Brain pericyte (primary cell): ENCODE measurements around the gene RET.

ENCODE experiments used
- DNase-seq: peaks from one replicate; pipeline ENCODE4 v3.0.0-alpha.2; 2012; ENCODE audit warnings: low read depth, low spot score

Gene RET

DNA sequence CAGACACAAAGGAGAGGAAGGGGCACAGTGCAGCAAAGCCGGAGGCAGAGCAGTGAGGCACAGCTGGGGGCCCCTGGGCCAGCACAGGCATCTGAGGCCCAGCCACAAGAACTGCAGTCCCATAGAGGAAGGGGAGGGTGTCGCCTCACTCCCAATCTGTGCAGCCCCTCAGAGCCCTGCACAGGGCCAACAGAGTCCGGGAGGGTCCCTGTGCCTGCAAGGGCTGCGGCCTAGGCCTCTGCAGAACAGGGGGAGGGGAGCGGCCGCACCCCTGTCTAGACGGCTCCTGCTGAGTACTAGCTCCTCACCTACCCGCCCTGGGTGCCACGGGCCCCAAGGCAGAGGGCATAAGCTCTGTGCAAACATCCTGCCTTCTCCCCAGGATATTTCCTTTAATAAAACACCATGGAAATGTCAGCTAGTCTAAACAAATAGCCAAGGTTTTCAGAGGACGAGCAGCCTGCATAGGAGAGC lies 32.4 kb upstream of the RET start:
- DNase-seq = no peak

GRCh38 chr10:43044961-43045621 lies 31.8 kb upstream of the RET start:
- DNase-seq = no peak

GRCh38 chr10:43045631-43046287 lies 31.1 kb upstream of the RET start:
- no peak for DNase-seq

DNA sequence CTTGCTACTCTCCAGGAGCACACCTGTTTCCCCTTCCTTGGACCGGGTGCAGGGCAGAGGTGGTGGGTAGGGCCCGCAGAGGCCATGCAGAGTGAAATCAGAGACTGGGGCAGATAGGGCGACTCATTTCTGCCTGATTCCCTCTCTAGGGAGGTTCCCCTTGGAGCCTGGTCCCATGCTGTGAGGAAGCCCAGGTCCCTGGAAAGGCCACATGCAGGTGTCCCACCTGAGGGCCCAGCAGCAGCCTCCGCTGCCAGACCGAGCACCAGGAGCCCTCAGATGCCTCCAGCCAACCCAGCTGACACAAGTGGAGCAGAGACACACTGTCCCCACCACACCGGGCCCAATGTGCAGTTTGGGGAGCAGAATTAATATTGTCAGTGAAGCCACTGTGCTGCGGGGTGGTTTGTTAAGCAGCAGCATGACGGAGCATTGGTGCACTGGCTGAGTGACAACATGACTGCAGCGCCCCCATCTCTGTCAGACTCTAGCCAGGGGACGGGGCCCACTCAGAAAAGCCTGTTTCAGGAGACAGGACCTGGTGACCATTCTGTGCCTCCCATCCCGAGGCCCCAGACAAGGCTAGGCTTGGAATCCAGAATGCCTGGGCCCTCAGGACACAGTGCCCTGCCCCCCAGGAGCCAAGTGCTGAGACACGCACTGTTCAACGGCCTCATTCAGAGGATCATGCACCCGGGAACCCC lies 30.4 kb upstream of the RET start:
- DNase-seq = no peak

- DNase-seq = no peak
Observed at GRCh38 chr10:43047288-43047970, 29.4 kb upstream of the RET start.

DNA sequence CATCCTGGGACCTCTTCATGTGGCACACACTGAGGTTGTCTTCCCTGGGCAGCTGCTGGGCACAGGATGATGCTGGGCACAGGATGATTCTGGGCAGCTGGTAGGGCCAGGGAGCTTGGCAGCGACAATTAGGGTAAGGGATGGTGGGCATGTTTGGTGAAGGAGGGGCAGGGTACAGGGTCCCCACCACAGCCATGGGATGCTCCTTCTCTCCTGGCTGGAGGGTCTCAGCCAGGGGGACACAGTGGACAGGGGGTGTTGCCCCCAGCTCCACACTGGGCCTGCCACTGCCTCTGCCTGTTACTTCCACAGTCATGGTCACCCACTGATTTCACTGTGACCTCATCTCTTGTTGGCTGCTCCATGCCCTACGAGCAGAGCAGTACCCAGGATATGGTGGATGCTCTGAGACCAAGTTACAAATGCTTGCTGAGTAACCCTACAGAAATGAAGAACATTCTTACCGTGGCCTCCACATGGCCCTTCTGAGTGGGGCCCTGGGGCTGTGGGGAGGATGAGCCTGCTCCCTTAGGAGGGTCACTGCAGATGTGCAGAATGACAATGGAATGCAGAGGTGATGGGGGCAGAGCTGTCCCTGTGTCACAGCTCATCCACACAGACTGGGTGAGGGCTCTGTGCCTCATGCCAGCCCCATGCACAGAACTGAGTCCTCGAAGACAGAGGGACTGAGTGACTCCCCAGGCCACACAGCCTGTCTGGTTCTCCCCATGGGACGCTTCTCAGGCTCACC lies 28.4 kb upstream of the RET start:
- no peak for DNase-seq

DNA sequence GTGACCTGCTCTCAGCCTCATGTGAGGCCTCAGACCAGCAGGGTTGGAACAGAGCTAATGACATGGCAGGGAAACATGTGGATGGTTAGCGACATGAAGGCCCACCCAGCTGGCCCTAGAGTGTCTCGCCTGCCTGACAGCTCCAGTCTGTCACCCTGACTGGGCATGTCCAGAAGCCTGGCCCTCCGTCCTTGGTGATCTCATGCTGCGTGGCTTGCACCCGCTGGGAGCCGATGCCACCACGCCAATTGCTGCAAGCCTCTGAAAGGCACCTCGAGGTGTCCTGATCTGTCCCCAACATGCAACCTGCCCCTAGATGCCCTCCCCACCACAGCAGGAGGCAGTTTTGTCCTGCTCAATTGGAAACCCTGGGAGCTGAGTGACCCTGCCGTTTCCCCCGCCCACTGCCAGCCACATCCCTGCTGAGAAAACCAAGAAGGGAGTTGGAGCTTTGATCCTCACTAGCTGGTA lies 27.8 kb upstream of the RET start:
- DNase-seq = no peak

- DNase-seq = no peak
Observed at GRCh38 chr10:43050011-43050410, 26.9 kb upstream of the RET start.

DNA sequence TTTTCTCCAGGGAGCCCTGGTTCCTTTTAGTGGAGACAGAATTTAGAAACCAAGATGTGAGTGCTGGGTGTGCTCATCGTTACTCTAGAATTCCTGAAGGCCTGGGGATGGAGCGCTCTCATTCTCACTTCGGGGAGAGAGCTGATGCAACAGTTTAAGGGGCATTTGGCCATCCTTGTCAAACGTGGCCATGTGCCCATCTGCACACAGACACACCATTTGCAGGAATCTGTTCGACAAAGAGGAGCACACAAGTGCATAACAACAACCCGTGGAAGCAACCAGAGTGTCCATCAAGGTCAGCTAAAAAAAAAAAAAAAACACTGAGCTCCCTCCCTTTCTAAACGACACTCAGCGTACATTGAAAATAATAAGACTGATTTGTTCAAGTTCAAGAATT lies 23.0 kb upstream of the RET start:
- DNase-seq = no peak

DNA sequence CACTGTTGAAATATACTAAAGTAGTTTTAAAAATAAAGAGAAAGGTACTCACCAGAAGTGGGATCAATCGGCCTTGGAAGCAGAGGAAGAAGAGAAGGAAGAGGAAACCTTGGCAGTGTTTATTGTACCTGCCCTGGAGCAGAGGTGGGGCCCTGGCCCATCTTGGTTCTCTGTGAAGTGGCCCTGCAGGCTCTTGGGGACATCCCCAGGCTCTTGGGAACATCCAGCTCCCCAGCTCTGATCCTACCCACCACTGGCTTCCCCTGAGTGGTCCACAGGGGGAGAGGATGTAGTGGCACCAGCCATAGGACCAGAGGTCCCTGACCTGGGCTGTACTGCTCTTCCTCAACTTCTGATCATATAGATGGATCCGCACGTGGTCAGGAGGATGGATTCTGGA lies 22.3 kb upstream of the RET start:
- DNase-seq = no peak

- no peak for DNase-seq
Observed at GRCh38 chr10:43055217-43055616, 21.7 kb upstream of the RET start.

GRCh38 chr10:43055991-43056567 lies 20.8 kb upstream of the RET start:
- no peak for DNase-seq

DNA sequence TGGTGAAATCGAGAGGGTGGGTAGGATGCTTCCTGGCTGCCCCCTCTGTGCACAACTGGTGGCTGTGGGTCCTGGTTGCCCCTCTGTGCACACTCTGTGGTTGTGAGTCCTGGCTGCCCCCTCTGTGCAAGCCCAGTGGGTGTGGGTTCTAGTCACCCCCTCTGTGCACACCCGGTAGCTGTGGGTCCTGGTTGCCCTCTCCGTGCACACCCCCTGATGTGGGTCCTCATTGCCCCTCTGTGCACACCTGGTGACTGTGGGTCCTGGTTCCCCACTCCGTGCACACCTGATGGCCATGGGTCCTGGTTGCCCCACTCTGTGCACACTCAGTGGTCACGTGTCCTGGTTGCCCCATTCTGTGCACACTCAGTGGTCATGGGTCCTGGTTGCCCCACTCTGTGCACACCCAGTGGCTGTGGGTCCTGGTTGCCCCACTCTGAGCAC lies 20.3 kb upstream of the RET start:
- DNase-seq = no peak

- DNase-seq = no peak
Observed at GRCh38 chr10:43057231-43057711, 19.6 kb upstream of the RET start.

- DNase-seq = no peak
Observed at GRCh38 chr10:43057831-43058340, 19.0 kb upstream of the RET start.

- no peak for DNase-seq
Observed at GRCh38 chr10:43058716-43059335, 18.0 kb upstream of the RET start.

GRCh38 chr10:43059336-43059720 lies 17.5 kb upstream of the RET start:
- DNase-seq = no peak

DNA sequence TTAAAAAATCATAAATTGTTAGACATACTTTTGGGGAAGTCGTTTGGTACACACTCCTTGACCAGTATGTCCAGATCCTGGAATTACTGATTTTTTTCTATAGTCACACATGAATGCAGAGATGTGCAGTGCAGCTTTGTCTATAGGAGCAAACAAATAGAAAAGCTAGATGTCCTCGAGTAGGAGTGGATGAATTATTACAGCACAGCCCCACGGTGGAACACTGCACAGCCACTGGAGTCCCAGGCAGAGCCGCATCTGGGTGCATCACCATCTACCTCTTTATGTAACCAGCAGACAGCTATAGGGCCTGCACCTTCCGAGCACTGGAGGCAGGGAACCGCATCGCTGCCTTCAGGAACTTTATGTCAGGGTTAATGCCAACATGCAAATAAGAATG lies 17.0 kb upstream of the RET start:
- no peak for DNase-seq

GRCh38 chr10:43060291-43060690 lies 16.6 kb upstream of the RET start:
- DNase-seq = no peak

GRCh38 chr10:43061331-43061730 lies 15.5 kb upstream of the RET start:
- DNase-seq = no peak
